Testis (tissue), 5 donors: ENCODE results near the gene SERPINB11. TPM values are rescaled to one million over a fixed set of nuclear protein-coding genes. Genes with fewer than 3 reads are reported as not detected.
A peak's percentile ranks its signal among the peaks of the same experiment; 100 is the strongest.
"Not testable (repeated sequence)": the region's sequence is repeated elsewhere in the genome, so short reads cannot be mapped to it uniquely, and the experiment has no call there.

Source experiments
- DNase-seq: peaks from one replicate; pipeline ENCODE4 v3.0.0-alpha.2; 2019
- H3K27ac ChIP-seq, 2 donors: fragments of 200-600 bp; sonication (generic); one replicate each; pipeline ENCODE4 v1.5.1; 2019
- H3K27me3 ChIP-seq: fragments of 200-600 bp; sonication (generic); one replicate; pipeline ENCODE4 v1.5.1; 2019
- H3K36me3 ChIP-seq: fragments of 200-600 bp; sonication (generic); one replicate; pipeline ENCODE4 v1.5.1; 2017; ENCODE audit warnings: low read depth; ENCODE audit errors: missing control alignments
- H3K4me1 ChIP-seq: fragments of 200-600 bp; sonication (generic); one replicate; pipeline ENCODE4 v1.5.1; 2019
- H3K4me3 ChIP-seq, 2 donors: fragments of 200-600 bp; sonication (generic); one replicate each; pipeline ENCODE4 v1.5.1; 2017 to 2019
- H3K9me3 ChIP-seq: fragments of 200-600 bp; sonication (generic); one replicate; pipeline ENCODE4 v1.5.1; 2017
- CTCF ChIP-seq, 3 experiments: fragments of 450-650 bp in 2 of 3; fragments of 200-600 bp in 1 of 3; sonication (generic) in 1 of 3; IDR thresholded peaks; one replicate each; pipeline ENCODE4 v1.5.1; 2016 to 2019; ENCODE audit warnings: antibody characterized with exemption in 3 of 3, mild to moderate bottlenecking in 2 of 3, moderate library complexity in 1 of 3
- POLR2A ChIP-seq: fragments of 450-650 bp; IDR thresholded peaks from one replicate; pipeline ENCODE4 v1.6.1; 2017; ENCODE audit warnings: antibody characterized with exemption, mild to moderate bottlenecking, moderate library complexity
- WGBS, 2 donors: methylation state at CpG; one replicate each; pipeline ENCODE4 v1.1.5; 2018; 5-methylcytosine and 5-hydroxymethylcytosine counted together
- intact Hi-C: fragments of 100-400 bp; cut with DNase I; formaldehyde crosslinking; loops from one replicate; pipeline ENCODE4 v1.15.1; 2023; ENCODE audit warnings: low total_unique reads
- long read RNA-seq, 2 donors: transcript quantifications; one replicate each; lab custom pipeline, GENCODE V29; 2026
- polyA plus RNA-seq: library from polyadenylated mRNA; stranded (reverse); fragments of 350-450 nt; fragmentation: Illumina TruSeq; extraction: RNeasy Lipid Tissue Mini Kit (QIAGEN cat#74804); gene quantifications from one replicate; pipeline ENCODE4 v1.2.3, GENCODE V29; 2014; ENCODE audit warnings: low read depth, low replicate concordance; ENCODE audit not compliant: insufficient read depth
- total RNA-seq, 2 donors: library from RNA; depleted of rRNA; stranded (reverse); fragments of >200 nt; gene quantifications; one replicate each; pipeline ENCODE4 v1.2.3, GENCODE V29; 2016

SERPINB11 gene
- 1 to 10 TPM in 1 of 2 donors, under 1 TPM in 1; 0.50 to 2.0 TPM for total RNA-seq
- 0.34 TPM for polyA plus RNA-seq
- long read RNA-seq, donor 1 = 0 reads
- long read RNA-seq, donor 2 = 0 reads

- Histone ChIP-seq H3K27me3 (no peaks in the 10 kb centered on the region), H3K27ac (no peak within 1 kb of the TSS), H3K9me3 (no peaks in the 10 kb centered on the region), H3K36me3 (no peaks in the 10 kb centered on the region), H3K4me1 (no peaks in the 10 kb centered on the region), H3K4me3 (no peak within 1 kb of the TSS)
- intact Hi-C loops = no loop called here
- TF ChIP-seq CTCF (IDR thresholded peaks at IDR 0.05) = no peak
- no peak for TF ChIP-seq POLR2A
- WGBS, 2 donors = 64 to 67% methylated on average over 2 of the region's 2 CpGs
- DNase-seq = no peak
Observed at GRCh38 chr18:63702660-63703059, at the start of gene SERPINB11. SERPINB11 (plus strand) TSS chr18:63702960; CDS start chr18:63710194, 7,234 bp downstream.

GRCh38 chr18:63658920-63659319, 43.8 kb upstream of the SERPINB11 start:
- DNase-seq, H3K36me3 ChIP-seq, intact Hi-C loops, H3K27me3 ChIP-seq, H3K27ac ChIP-seq, H3K4me1 ChIP-seq, H3K9me3 ChIP-seq, H3K4me3 ChIP-seq: not testable (repeated sequence)
- WGBS, 2 donors = 97% methylated on average over 4 of the region's 4 CpGs

GRCh38 chr18:63661750-63662149, 41.0 kb upstream of the SERPINB11 start, which contains the start of gene SERPINB3:
SERPINB3 (minus strand) TSS chr18:63661893; CDS start chr18:63661216, 677 bp downstream.
- WGBS, 2 donors = 79 to 96% methylated on average over 2 to 3 of the region's 3 CpGs
- H3K9me3 ChIP-seq, H3K27me3 ChIP-seq, DNase-seq, intact Hi-C loops, H3K4me1 ChIP-seq, H3K4me3 ChIP-seq, H3K36me3 ChIP-seq, H3K27ac ChIP-seq: not testable (repeated sequence)

GRCh38 chr18:63664571-63664970, 38.2 kb upstream of the SERPINB11 start:
- H3K27me3 ChIP-seq = no peaks in the 10 kb centered on the region
- H3K9me3 ChIP-seq = no peaks in the 10 kb centered on the region
- intact Hi-C loops = no loop called here
- TF ChIP-seq CTCF (IDR thresholded peaks at IDR 0.05) = no peak
- no peak for TF ChIP-seq POLR2A
- no peak overlapping the region for H3K4me3 ChIP-seq
- H3K27ac ChIP-seq = no peak overlapping the region
- H3K4me1 ChIP-seq = no peaks in the 10 kb centered on the region
- 73 to 95% methylated on average over 1 of the region's 1 CpG for WGBS, 2 donors
- DNase-seq = no peak
- H3K36me3 ChIP-seq = no peaks in the 10 kb centered on the region

- no peak overlapping the region for H3K4me3 ChIP-seq
- intact Hi-C loops = no loop called here
- H3K36me3 ChIP-seq = no peaks in the 10 kb centered on the region
- peak; percentile 15 for DNase-seq
- WGBS, 2 donors = 50 to 52% methylated on average over 5 of the region's 5 CpGs
- no peaks in the 10 kb centered on the region for H3K27me3 ChIP-seq
- TF ChIP-seq POLR2A (no peak), CTCF (IDR thresholded peaks at IDR 0.05) (no peak)
- no peaks in the 10 kb centered on the region for H3K9me3 ChIP-seq
- no peaks in the 10 kb centered on the region for H3K4me1 ChIP-seq
- no peak overlapping the region for H3K27ac ChIP-seq
Observed at GRCh38 chr18:63676526-63677323, 26.0 kb upstream of the SERPINB11 start.
